HUDEP-2 (cell line): ENCODE data around the gene INTS4.
A peak's percentile ranks its signal among the peaks of the same experiment; 100 is the strongest.
"Not testable (repeated sequence)": the region's sequence is repeated elsewhere in the genome, so short reads cannot be mapped to it uniquely, and the experiment has no call there.

Experiments
- DNase-seq, 76 experiments: peaks; one replicate each; lab custom pipeline; 2025; ENCODE audit not compliant: unreplicated experiment in 76 of 76; lab: John Stamatoyannopoulos, UW

INTS4 gene

DNA sequence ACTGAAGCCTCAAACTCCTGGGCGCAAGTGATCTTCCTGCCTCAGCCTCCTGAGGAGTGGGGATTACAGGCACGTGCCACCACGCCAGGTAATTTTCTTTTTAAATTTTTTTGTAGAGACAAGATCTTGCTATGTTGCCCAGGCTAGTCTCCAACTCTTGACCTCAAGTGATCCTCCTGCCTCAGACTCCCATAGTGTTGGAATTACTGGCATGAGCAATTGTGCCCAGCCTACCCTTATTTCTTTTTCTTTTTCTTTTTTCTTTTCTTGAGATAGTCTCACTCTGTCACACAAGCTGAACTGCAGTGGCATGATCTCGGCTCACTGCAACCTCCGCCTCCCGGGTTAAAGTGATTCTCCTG, 109.7 kb downstream of the INTS4 start:
- DNase-seq = no peak

- no peak for DNase-seq
Measured at GRCh38 chr11:77884186-77884828, 110.2 kb downstream of the INTS4 start.

- DNase-seq = no peak
Measured at GRCh38 chr11:77883775-77884174, 110.7 kb downstream of the INTS4 start.

DNA sequence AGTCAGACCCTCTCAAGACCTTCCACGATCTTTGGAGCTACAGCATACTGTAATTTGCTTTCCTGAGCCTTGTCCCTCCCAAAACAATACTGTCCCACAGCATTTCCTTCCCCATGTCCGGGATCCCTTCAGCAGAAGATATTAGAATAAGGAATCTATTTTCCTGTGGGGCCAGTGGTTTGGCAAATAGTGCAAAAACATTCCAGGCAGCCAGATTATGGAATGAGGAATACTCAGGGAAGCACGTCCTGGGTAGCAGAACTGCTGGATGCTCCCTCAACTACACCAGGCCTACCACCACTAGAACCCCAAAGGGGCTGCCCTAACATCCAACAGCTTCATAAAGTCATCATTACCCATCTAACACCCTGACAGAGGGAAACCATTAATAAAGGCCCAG, 112.1 kb downstream of the INTS4 start:
- no peak for DNase-seq

DNA sequence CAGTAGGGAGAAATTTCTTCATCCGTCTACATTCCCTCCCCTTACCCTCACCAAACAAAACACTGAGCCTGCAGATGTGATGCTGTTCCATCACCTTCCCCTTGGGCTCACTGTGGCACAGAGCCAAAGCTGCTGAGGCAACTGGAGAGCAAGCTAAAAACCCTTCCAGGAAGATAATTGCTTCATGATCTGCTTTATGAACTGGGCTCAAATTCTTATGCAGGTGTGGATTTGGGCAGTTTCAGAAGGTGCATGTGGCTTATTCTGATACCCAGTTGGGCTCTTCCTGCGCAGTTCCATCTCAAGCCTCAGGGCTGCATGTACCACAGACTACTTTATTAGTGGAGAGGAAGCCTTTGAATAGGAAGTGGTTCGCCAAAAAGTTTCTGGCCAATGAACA, 115.2 kb downstream of the INTS4 start:
- DNase-seq = peak in 2 of 76 experiments; percentile 2 to 16

GRCh38 chr11:77878247-77878646, 116.2 kb downstream of the INTS4 start:
- DNase-seq = not testable (repeated sequence)

DNA sequence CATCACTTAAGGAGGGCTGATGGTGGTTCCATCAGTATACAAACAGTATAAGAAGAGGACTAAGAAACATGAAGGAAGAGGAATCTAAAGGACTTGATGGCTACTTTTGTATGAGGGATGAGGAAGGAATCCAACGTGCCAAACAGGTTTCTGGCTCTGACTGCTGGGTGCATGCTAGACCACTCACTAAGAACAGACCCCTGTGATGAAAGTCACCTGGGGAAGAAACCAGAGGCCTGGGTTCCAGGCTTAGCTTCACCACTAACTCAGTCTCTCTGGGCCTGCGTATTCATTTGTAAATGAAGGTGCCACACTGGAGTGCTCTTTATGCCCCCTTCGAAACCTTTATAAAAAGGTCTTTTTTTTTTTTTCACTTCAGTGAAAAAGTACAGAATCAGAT, 118.4 kb downstream of the INTS4 start:
- no peak for DNase-seq

DNA sequence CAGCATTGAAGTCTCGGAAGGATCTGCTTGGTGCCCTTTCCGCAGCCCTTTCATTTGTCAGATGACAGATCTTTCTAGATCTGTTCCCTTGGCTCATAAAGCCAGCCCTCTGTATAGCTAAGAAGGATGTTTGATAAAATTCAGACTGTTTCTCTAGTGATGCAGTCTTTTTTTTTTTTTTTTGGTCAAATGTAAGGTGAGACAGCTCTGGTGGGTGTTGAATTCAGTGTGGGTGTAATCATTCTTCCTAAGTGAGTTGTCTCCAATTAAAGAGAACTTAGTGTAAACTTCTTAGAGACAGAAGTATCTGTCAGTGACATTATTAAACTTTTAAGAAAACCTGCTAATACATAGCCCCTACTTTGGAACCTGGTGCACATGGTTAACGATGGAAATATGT, 120.3 kb downstream of the INTS4 start:
- no peak for DNase-seq

GRCh38 chr11:77873345-77873744, 121.1 kb downstream of the INTS4 start:
- DNase-seq = no peak

- DNase-seq = no peak
Measured at GRCh38 chr11:77871855-77872254, 122.6 kb downstream of the INTS4 start.

GRCh38 chr11:77868744-77869143, 125.7 kb downstream of the INTS4 start:
- DNase-seq = no peak

- no peak for DNase-seq
Measured at GRCh38 chr11:77866336-77866735, 128.1 kb downstream of the INTS4 start.

GRCh38 chr11:77865805-77866204, 128.7 kb downstream of the INTS4 start:
- DNase-seq = no peak

DNA sequence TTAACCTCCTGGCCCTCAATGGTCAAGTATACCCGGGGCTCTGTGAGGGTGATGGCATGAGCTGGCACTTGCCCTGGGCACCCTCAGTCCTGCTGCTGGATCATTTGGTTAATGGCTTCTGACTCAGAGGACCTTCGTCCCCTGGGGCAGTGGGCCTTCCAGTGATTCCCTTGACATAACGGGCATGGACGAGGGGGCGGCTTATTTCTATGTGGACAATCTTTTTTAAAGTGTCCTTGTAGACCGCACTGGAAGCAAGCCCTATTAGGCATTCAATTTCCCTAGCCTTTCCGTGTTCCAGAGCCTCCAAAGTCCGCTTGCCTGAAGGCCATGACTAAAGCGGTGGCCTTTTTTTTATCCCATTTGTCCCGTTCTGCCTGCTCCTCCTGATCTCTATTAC, 133.0 kb downstream of the INTS4 start:
- DNase-seq = not testable (repeated sequence)

DNA sequence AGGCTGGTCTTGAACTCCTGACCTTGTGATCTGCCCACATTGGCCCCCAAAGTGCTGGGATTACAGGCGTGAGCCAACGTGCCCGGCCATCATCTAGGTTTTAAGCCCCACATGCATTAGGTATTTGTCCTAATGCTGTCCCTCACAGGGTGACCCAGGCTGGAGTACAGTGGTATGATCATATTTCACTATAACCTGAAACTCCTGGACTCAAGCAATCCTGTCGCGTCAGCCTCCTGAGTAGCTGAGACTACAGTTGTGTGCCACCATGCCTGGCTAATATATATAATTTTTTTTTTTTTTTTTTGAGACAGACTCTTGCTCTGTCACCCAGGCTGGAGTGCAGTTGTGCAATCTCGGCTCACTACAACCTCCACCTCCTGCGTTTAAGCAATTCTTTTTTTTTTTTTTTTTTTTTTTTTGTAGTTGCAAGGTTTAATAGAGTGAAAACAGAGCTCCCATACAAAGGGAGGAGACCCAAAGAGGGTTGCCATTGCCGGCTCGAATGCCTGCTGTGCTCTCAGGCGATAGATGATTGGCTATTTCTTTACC, 136.5 kb downstream of the INTS4 start:
- not testable (repeated sequence) for DNase-seq

GRCh38 chr11:77854838-77855237, 139.6 kb downstream of the INTS4 start:
- no peak for DNase-seq

GRCh38 chr11:77851503-77851902, 143.0 kb downstream of the INTS4 start:
- no peak for DNase-seq

GRCh38 chr11:77843700-77844099, 150.8 kb downstream of the INTS4 start:
- DNase-seq = not testable (repeated sequence)

GRCh38 chr11:77842441-77843121, 151.9 kb downstream of the INTS4 start:
- no peak for DNase-seq

GRCh38 chr11:77833302-77833701, 161.2 kb downstream of the INTS4 start:
- no peak for DNase-seq

DNA sequence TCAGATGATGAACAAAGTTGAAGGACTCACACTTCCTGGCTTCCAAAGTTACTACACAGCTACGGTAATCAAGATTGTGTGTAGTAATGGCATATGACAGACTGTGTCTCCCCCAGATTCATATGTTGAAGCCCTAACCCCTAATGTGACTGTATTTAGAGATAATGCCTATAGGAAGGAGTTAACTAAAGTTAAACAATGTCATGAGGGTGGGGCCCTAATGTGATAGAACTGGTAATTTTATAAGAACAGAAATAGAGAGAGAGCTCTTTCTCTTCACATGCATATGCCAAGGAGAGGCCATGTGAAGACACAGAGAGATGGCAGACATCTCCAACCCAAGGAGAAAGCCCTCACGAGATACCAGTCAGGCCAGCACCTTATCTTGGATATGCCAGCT, 165.5 kb downstream of the INTS4 start:
- DNase-seq = peak in 2 of 76 experiments; percentile 3 to 29
